Limb (tissue), 2 donors: ENCODE results near the gene TTC27.
"Not testable (repeated sequence)": the region's sequence is repeated elsewhere in the genome, so short reads cannot be mapped to it uniquely, and the experiment has no call there.

Source experiments
- DNase-seq, 2 donors: peaks; one replicate each; pipeline ENCODE4 v3.0.0-alpha.2; 2016; ENCODE audit errors: extremely low spot score in 2 of 2

The TTC27 gene

DNA sequence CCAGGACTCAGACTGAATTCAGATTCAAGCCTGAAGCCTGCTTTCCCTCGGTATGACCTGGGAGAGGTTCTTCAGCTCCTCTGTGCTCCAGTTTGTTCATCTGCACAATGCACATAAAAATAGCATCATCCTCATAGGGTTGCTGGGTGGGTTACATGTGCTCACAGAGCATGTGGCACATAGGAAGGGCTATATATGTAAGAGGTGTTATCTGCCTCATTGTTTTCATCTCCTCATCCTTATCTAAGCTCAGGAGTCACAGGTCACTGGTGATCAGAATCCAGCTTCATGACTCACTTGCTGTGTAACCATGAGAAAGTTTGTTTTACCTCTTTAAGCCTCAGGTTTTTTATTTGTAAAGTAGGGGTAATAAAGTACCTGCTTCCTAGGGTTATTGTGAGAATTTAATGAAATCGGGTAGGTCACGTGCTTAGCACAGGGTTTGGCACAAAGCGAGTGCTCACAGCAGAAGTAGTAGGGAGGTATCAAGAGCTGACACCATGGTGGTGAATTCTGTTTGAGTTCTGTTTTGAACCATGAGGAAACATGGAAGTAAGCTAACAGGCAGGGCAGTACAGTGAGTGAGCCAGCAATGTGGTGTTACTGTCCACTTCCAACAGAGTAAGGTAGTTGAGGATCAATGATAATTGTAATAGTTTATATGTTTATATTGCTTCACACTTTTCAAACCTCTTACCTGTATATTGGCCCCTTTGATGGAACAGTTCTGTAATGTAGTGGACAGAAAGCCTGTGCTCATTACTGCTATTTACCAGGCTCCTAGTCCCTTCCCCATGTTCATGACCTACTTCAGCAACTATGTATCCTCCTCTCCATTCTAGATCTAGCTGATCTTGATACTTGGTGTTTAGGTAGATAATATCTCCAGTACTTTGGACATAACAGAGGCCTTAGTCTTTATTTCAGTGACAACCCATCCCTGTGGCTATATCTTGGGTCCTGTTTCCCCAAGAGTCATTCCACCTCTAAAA lies 177.6 kb downstream of the TTC27 start:
- no peak for DNase-seq

DNA sequence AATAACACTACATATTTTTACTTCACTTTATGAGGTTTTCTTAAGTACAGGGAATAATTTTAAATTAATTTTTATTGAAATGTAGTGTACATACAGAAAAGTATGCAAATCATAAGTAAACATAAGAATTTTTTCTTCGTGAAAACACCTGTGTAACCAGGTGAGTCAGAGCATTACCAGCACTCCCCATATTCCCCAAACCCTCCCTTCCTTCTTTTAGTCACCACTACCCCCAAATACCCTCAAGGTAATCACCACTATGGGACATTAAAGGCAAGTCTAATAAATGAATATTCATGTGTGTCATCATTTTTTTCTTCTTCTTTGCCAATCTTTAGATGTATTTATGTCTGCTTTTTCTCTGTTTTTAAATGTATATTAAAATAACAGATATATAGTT lies 179.0 kb downstream of the TTC27 start:
- no peak for DNase-seq

DNA sequence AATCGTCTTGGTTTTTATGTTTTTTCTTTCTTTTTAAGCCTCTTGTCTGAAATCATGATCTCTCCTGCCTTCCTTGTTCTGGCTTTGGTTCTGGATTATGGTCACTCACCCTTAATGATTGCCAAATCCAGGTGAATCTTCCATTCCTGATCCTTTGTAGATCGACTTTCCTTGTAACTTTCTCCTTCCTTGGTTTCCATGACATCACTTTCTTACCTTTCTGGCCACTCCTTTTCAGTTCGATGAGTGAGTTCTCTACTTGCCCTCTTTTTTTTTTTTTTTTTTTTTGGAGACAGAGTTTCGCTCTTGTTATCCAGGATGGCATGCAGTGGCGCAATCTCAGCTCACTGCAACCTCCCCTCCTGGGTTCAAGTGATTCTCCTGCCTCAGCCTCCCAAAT lies 179.8 kb downstream of the TTC27 start:
- no peak for DNase-seq

DNA sequence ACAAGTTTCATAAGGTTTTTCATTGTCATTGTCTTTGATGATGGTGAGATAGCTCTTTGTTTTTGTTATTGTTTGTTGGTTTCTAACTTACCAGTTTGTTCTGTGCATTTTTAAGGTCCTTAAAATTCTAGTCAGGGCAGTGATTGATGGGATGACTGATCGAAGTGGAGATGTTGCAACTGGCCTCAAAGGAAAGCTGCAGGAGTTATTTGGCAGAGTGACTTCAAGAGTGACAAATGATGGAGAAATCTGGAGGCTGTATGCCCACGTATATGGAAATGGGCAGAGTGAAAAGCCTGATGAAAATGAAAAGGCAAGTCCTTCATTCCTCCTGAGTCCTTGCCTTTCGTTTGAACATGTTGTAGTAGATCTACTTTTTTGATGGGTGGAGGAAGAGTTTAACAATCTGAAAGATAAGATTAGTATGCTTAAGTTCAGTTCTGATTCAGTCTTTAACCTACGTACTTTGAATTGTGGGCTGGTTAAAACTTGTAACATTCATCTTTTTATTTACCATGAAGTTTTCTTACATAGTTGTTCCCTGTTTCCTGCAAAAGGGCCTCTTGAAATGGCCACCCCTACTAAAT lies 183.2 kb downstream of the TTC27 start:
- DNase-seq = no peak

DNA sequence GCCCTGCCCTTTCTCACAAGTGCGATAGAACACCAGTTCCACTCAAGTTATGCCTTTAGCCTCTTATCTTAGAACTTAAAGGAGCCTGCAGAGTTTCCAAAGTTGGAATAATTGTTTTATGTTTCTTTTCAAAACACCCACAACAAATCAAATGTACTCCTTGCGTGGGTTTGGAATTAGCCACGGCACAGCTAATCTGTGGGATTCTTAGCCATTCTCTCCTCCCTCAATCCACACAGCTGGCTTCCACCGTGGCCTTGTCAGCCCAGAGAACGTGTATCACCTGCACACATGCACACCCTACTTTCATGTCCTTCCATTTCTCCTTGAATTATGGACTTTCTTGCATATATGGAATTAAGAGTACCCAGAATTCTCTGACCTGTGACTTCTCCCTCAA lies 183.8 kb downstream of the TTC27 start:
- DNase-seq = no peak

DNA sequence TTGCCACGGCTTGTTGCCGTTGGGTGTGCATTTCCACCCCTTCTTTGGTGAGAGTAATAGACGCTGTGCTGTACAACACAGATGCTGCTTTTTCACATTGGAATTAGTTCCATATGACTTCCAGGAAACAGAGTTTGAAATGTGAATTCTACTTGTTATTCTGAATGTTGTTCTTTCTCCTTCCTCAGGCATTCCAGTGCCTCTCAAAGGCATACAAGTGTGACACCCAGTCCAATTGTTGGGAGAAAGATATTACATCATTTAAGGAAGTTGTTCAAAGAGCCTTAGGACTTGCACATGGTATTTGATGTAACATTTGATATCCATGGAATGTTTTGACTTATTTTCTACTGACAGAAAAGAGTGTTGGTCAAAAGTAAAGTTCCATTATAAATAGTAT lies 184.5 kb downstream of the TTC27 start:
- DNase-seq = peak in 1 of 2 donors; percentile 25

DNA sequence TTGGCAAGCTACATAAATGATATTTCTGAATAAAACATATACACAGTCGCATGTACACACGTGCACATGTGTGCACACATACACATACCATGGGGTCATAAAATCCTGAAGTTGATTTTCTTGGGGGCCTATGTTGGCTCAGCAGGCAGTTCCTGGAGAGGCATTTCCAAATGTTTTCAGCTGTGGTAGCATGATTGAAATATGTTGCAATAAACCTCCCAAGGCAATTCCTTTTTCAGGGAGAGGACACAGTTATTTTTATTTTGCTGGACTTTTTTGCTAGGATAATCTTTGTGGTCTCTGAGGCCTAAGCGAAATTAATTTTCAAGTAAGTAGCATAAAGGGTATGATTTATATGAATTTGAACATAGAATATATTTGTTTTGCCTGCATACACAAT lies 192.2 kb downstream of the TTC27 start:
- no peak for DNase-seq

DNA sequence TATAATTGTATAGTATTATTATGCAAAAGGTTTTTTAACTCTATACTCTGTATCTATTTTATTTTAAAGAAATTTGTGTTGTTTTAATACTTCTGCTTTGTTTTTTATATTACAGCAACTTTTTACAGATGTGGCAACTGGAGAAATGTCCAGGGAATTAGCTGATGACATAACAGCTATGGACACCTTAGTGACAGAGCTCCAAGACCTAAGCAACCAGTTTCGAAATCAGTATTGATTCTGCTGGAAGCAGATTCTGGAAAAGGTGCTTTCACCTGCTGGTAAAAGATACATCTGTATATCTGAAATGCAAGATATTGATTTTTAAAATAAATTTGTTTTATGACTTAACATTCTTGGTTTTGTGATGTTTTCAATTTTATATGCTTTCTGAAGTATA lies 192.9 kb downstream of the TTC27 start:
- no peak for DNase-seq

DNA sequence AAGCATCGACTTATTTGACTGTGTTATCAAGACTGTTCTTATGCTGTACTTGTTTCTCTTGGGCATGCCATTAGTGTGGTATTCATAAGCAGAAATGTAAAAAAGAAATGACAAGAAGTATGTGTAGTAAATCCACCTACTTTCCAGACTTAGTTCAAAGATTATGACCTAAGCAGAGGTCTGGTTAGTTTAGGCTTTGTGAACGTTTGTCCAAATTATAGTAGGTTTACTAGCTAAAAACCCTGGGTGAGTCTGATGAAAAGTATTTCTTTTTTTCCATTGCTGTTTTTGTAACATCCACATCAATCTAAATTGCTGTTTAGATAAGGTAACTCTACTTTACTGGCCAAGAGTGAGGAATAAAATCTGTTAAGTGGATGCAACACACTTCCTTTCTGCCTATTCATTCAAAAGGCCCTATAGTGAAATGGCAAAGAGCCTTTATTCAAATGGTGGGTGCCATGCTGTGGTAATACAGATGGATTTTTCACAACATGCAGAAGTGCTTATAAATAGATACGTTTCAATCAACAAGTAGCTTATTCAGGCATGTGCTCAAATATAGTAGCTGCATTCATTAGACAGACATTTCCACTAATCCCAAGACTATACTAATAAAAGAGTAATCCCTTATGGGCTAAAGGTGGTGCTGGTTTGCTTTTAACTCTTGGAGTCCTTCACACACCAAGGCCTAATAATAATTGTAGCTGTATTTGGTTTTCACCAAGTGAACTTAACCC lies 196.4 kb downstream of the TTC27 start:
- DNase-seq = no peak

DNA sequence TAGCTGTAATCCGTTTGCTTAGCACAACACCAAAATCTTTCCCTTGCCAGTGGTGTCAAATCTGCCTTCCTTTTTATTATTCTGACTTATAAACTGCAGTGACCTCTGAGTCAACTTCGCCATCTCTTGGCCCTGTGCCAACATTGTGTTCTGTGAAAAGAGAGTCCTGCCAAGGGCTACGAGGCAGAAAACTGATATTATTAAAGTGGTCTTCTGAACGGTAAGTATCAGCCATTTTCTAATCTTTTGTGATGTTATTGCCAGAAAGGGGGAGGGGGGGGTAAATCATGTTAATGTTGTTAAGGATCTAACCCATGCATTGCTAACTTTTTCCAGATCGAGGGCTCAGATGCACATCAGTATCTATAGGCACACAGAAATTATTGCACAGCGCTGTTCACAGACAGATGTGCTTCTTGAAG lies 197.5 kb downstream of the TTC27 start:
- DNase-seq = peak; percentile 46 to 52

DNA sequence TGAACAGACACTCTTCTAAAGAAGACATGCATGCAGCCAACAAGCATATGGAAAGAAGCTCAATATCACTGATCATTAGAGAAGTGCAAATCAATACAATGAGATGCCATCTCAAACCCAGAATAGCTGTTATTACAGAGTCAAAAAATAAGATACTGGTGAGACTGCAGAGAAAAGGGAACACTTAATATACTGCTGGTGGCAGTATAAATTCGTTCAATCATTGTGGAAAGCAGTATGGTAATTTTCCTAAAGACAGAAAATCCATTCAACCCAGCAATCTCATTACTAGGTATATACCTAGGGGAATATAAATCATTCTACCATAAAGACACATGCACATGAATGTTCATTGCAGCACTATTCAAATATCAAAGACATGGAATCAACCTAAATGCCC lies 202.3 kb downstream of the TTC27 start:
- DNase-seq = no peak

DNA sequence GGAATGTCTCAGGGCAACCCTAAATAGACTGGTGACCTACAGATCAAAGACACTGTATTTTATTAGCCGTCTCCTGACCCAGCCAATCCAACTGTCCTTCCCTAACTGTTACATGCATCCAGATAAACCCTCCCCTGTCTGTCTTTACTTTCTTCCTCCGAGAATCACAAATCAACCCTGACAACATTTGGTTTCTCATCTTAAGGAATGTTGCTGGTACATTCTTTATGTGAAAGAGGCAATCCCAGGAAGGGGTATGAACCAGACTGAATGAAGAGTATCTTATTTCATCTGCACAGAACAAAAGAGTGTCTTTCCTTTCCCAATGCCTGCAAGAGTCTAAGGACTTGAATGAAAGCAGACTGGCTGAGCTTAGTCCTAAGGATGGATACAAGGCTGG lies 205.0 kb downstream of the TTC27 start:
- DNase-seq = peak in 1 of 2 donors; percentile 18

DNA sequence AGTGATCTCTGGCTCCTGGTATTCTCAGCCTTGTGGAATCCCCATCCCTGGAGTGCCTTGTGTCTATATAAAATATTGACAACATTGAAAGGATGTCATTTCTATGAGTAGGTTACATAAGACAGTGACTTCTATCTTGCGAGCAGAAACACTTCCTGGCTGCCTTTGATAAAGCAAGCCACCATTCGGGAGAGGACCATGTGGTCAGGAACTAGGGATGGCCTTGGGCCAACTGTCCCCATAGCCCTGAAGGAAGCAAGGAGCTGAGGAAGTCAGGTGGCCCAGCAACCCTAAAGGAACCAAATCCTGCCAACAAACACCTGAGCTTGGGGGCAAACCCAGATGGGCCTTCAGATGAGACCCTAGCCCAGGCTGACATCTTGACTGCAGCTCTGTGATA lies 205.9 kb downstream of the TTC27 start:
- DNase-seq = no peak

DNA sequence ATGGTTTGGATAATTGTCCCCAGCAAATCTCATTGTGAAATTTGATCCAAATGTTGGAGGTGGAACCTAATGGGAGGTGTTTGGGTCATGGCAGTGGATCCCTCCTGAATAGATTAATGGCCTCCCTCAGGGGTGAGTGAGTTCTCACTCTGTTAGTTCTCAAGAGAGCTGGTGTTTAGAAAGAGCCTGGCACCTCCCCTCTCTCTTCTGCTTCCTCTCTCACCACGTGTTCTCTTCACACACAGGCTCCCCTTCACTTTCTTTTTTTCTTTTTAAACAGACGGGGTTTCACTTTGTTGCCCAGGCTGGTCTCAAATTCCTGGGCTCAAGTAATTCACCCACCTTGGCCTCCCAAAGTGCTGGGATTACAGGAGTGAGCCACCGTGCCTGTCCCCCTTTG lies 207.3 kb downstream of the TTC27 start:
- DNase-seq = no peak

DNA sequence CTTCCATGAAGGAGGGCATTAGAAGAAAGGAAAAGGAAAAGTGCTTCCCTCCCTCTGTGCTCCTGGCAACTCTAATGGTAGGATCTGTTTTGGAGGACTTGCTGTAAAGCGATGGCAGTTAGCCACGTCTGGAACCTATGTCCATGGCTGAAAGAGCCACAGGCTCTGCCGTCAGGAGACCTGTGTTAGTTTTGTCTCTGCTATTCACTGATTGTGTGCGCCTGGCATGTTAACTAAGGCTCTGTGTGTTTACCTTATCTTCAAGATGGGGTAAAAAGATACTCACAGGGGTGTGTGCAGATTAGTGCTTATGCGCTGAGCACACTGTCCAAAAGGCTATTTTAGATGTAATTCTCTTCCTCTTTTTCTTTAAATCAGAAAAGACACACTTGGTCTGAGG lies 209.1 kb downstream of the TTC27 start:
- DNase-seq = peak in 1 of 2 donors; percentile 16

DNA sequence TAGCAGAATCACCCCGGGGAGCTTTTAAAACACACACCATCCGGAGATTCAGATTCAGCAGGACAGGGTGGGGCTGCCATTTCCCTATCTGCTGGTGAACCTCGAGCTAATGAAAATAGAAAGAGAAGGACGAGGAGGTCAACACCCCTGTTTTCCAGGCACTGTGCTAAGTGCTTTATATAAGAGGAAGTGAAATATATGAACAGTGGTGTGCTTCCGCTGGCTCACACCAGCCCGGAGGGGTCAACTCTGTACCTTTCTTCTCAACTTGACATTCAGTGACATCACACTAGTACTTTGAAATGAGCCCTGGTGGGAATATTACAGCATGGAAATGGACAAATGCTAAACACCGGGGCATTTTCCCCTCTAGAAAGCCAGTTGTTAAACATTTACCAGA lies 210.6 kb downstream of the TTC27 start:
- no peak for DNase-seq

DNA sequence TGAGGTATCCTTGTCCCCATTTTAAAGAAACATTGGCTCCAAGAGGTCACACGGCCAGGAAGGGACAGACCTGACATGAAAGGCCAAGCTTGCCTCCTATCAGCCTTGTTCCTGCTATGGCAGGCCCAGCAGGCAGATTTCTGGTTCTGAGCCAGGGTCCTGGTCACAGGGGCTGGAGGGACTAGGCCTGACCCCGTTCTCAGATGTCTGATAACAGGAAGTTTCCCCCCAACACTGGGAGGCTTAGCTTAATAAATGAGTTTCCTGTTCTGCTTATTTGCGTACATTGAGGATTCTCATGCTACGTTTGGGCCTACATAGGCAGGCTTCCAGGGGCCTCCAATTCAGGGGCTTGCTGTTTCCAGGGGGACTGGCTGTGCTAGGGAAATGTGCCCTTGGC lies 211.1 kb downstream of the TTC27 start:
- no peak for DNase-seq

DNA sequence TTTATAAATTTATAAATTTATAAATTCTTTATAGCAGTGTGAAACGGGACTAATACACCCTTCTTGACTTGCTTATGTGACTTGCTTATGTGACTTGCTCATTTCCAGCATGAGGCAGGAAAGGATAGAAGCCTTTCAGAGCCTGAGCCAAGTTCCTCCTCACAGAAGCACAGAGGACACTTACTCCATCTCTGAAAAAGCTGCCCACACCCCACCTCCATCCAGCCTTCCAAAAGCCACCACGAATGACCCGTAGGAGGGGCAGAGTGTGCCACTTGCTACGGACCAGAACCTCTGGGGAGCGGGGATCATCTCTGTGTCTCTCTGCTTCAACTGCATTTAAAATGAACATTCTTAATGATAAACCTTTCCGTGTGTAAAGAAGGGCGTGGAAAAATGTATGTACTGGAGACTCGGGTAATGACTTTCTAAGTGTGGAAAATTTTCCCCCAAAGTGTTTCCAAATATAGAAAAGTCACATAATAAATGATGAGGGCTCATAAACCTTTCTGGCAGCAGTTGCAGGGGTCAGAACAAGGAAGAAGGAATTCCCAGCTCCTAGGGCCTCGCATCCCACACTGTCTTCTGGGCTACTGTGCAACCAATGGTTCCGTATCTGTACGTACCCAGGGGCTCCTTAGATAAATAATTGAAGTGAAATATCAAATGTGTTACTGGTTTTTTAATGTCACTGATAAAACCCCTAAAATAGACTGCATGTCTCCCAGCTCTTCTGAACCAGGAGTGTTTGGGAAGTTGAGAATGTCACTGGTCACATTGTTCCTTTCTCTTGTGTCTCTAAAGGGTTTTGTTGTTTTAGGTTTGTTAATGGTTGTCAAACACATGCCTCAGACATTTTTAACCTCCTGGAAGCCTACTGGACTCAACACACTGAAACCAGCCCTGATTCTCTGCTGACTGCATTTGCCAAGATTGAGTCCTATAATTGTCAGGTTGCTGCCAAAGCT lies 214.4 kb downstream of the TTC27 start:
- DNase-seq = no peak

DNA sequence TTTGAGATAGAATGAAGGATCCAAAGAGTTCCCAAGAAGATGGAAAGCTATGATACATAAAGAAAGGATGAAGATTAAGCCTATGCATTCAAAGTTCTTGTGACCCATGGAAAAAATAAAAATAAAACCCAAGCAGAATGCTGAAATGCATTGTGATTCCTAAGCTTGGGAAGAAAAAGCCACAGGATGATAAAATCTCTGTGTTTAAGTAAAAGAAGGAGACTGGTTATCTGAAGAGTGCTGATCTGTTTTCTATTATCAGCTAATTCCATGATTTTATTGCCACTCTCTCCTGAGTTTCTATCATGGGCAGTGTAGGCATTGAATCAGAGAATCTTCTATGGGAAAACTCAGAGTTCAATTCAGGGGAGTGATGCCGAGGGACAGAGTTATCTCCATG lies 215.8 kb downstream of the TTC27 start:
- no peak for DNase-seq

DNA sequence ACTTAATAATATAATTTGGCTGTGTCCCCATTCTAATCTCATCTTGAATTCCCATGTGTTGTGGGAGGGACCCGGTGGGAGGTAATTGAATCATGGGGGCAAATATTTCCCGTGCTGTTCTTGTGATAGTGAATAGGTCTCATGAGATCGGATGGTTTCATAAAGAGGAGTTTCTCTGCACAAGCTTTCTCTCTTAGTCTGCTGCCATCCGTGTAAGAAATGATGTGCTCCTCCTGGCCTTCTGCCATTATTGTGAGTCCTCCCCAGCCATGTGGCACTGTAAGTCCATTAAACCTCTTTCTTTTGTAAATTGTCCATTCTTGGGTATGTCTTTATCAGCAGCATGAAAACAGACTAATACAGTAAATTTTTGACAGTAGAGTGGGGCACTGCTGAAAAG lies 216.4 kb downstream of the TTC27 start:
- DNase-seq = no peak

DNA sequence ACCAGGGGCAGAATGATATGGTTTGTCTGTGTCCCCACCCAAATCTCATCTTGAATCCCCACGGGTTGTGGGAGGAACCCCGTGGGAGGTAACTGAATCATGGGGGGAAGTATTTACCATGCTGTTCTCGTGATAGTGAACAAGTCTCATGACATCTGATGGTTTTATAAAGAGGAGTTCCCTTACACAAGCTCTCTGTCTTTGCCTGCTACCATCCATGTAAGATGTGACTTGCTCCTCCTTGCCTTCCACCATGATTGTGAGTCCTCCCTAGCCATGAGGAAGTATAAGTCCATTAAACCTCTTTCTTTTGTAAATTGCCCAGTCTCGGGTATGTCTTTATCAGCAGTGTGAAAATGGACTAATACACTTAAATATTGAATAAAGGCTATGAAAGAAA lies 218.4 kb downstream of the TTC27 start:
- not testable (repeated sequence) for DNase-seq
